Suprapubic skin (tissue), 3 donors: ENCODE data around the gene TSPAN14.

Experiments
- CTCF ChIP-seq, 2 donors: fragments of 200-600 bp in 1 of 2; fragments of 450-650 bp in 1 of 2; sonication (generic) in 1 of 2; IDR thresholded peaks; one replicate each; pipeline ENCODE4 v1.5.1; 2016 to 2019; ENCODE audit warnings: antibody characterized with exemption in 2 of 2, mild to moderate bottlenecking in 1 of 2, moderate library complexity in 1 of 2
- POLR2A ChIP-seq, 2 donors: fragments of 450-650 bp; IDR thresholded peaks; one replicate each; pipeline ENCODE4 v1.6.1; 2017; ENCODE audit warnings: antibody characterized with exemption in 2 of 2, mild to moderate bottlenecking in 2 of 2, moderate library complexity in 2 of 2

- no peak for TF ChIP-seq POLR2A (IDR thresholded peaks at IDR 0.05)
- TF ChIP-seq CTCF (IDR thresholded peaks at IDR 0.05) = no peak
Observed at GRCh38 chr10:80517416-80518142, 63.5 kb downstream of the TSPAN14 start.
